B cell (primary cell): Measurements from ENCODE around the gene NBAS. TPM values are rescaled to one million over a fixed set of nuclear protein-coding genes. Genes with fewer than 3 reads are reported as not detected.

Experiments used
- ATAC-seq: fragments of 200-7000 bp; cut with Tn5 transposase; one replicate; pipeline ENCODE4 v1.10.0; 2021; ENCODE audit warnings: low read depth, mild to moderate bottlenecking, moderate number of reproducible peaks, moderate library complexity
- CTCF ChIA-PET: fragments of 350-600 bp; sonication (Branson Sonifier 250); formaldehyde crosslinking; loops from one replicate; lab custom pipeline; 2021; ENCODE audit warnings: antibody characterized with exemption, inconsistent platforms; lab: Charles Lee
- POLR2A ChIA-PET: fragments of 350-600 bp; sonication (Branson Sonifier 250); formaldehyde crosslinking; loops from one replicate; lab custom pipeline; 2021; ENCODE audit warnings: antibody characterized with exemption; lab: Charles Lee
- DNase-seq: peaks from one replicate; pipeline ENCODE4 v3.0.0; 2013
- H2AFZ ChIP-seq: 2 replicates; pipeline ENCODE4 v1.6.1; 2012; ENCODE audit warnings: mild to moderate bottlenecking, low read depth, low read length; ENCODE audit not compliant: insufficient read depth, poor library complexity, severe bottlenecking
- H3K27ac ChIP-seq, 2 donors: 1 replicate in 1 of 2; 2 replicates in 1 of 2; pipeline ENCODE4 v1.5.1; 2012 to 2013; ENCODE audit warnings: low read length in 2 of 2, mild to moderate bottlenecking in 2 of 2, moderate library complexity in 1 of 2
- H3K27me3 ChIP-seq, 4 experiments: fragments of 200-600 bp in 1 of 4; sonication (generic) in 1 of 4; replicated peaks in 1 of 4; 1 replicate in 2 of 4; 2 replicates in 2 of 4; pipeline versions ENCODE4 v1.6.1 to v1.7.0; 2013 to 2016; ENCODE audit warnings: low read length in 3 of 4, mild to moderate bottlenecking in 2 of 4, mixed read lengths in 1 of 4, moderate library complexity in 1 of 4; ENCODE audit not compliant: insufficient read depth in 4 of 4, control insufficient read depth in 3 of 4; ENCODE audit errors: control extremely low read depth in 1 of 4
- H3K36me3 ChIP-seq, 2 experiments: replicated peaks in 1 of 2; 1 replicate in 1 of 2; 2 replicates in 1 of 2; pipeline versions ENCODE4 v1.6.1 to v1.7.1; 2013; ENCODE audit warnings: low read length in 1 of 2; ENCODE audit not compliant: insufficient read depth in 2 of 2, control insufficient read depth in 1 of 2; ENCODE audit errors: control extremely low read depth in 1 of 2, extremely low read depth in 1 of 2
- H3K4me1 ChIP-seq, 2 donors: fragments of 200-600 bp in 1 of 2; sonication (generic) in 1 of 2; 1 replicate in 1 of 2; 2 replicates in 1 of 2; pipeline versions ENCODE4 v1.5.1 to v1.6.1; 2013 to 2017; ENCODE audit warnings: low read length in 2 of 2; ENCODE audit not compliant: control insufficient read depth in 2 of 2, insufficient read depth in 2 of 2
- H3K4me2 ChIP-seq: replicated peaks from 2 replicates; pipeline ENCODE3; 2012; ENCODE audit warnings: mild to moderate bottlenecking, low read depth, low read length; ENCODE audit not compliant: poor library complexity, severe bottlenecking
- H3K4me3 ChIP-seq, 5 experiments: fragments of 200-600 bp in 1 of 5; sonication (generic) in 1 of 5; 1 replicate in 3 of 5; 2 replicates in 2 of 5; pipeline versions ENCODE4 v1.5.1 to v1.7.0; 2011 to 2016; ENCODE audit warnings: low read length in 4 of 5, mild to moderate bottlenecking in 4 of 5, low read depth in 2 of 5, control low read depth in 1 of 5, moderate library complexity in 1 of 5; ENCODE audit not compliant: insufficient read depth in 1 of 5; ENCODE audit errors: control extremely low read depth in 1 of 5, extremely low read depth in 1 of 5
- H3K79me2 ChIP-seq: fragments of 200-600 bp; sonication (generic); one replicate; pipeline ENCODE4 v1.6.0; 2016; ENCODE audit warnings: low read length; ENCODE audit not compliant: control insufficient read depth, insufficient read depth
- H3K9ac ChIP-seq: fragments of 200-600 bp; sonication (generic); 2 replicates; pipeline ENCODE4 v1.6.1; 2017; ENCODE audit warnings: mild to moderate bottlenecking, low read length, moderate library complexity
- H3K9me3 ChIP-seq, 3 donors: one replicate each; pipeline versions ENCODE4 v1.6.1 to v1.7.1; 2013; ENCODE audit warnings: low read length in 2 of 3; ENCODE audit not compliant: control insufficient read depth in 2 of 3, insufficient read depth in 1 of 3; ENCODE audit errors: control extremely low read depth in 1 of 3
- H4K20me1 ChIP-seq: 2 replicates; pipeline ENCODE4 v1.6.0; 2012; ENCODE audit warnings: mild to moderate bottlenecking, low read length; ENCODE audit not compliant: insufficient read depth, control insufficient read depth, poor library complexity, severe bottlenecking
- H3K27ac Mint-ChIP-seq: one replicate; pipeline ENCODE4 v1.8.0; 2021; ENCODE audit warnings: mixed read lengths
- H3K27me3 Mint-ChIP-seq: one replicate; pipeline ENCODE4 v1.8.0; 2021; ENCODE audit warnings: mixed read lengths
- H3K4me1 Mint-ChIP-seq: one replicate; pipeline ENCODE4 v1.8.0; 2021; ENCODE audit warnings: mixed read lengths
- H3K4me3 Mint-ChIP-seq: one replicate; pipeline ENCODE4 v1.8.0; 2021; ENCODE audit warnings: mixed read lengths
- H3K9me3 Mint-ChIP-seq: one replicate; pipeline ENCODE4 v1.8.0; 2022; ENCODE audit warnings: mixed read lengths; ENCODE audit not compliant: insufficient read depth
- EZH2 ChIP-seq: IDR thresholded peaks from 2 replicates; pipeline ENCODE4 v1.6.1; 2012; ENCODE audit warnings: borderline replicate concordance, low read depth, mild to moderate bottlenecking, moderate library complexity, low read length; ENCODE audit not compliant: insufficient read depth, poor library complexity, severe bottlenecking
- WGBS: methylation state at CpG from one replicate; pipeline ENCODE4 v1.1.5; 2013; ENCODE audit warnings: missing lambda C conversion rate; ENCODE audit not compliant: insufficient coverage; 5-methylcytosine and 5-hydroxymethylcytosine counted together
- intact Hi-C: fragments of 100-400 bp; cut with micrococcal nuclease; formaldehyde crosslinking; loops from one replicate; pipeline ENCODE4 v1.10.0; 2022
- polyA plus RNA-seq: library from polyadenylated mRNA; depleted of rRNA; stranded (reverse); fragments of >200 nt; gene quantifications from 2 replicates; pipeline ENCODE4 v1.2.3, GENCODE V29; 2012
- total RNA-seq, 2 donors: library from RNA; stranded (reverse); fragments of 120-200 nt in 1 of 2; gene quantifications; 1 replicate in 1 of 2; 2 replicates in 1 of 2; pipeline versions ENCODE4 v1.2.3 to v1.2.4, GENCODE V29; 2013 to 2022
- TF ChIP-seq, protein P1 (sequence below): fragments of 200-600 bp; IDR thresholded peaks from one replicate; pipeline ENCODE4 v1.8.0; 2022; ENCODE audit warnings: antibody characterized with exemption, mild to moderate bottlenecking

Gene NBAS
- total and polyA plus RNA-seq, 2 donors (not counting 1 experiment from before 2014, with no cell fraction given), result 10.6 to 37.3 TPM

DNA sequence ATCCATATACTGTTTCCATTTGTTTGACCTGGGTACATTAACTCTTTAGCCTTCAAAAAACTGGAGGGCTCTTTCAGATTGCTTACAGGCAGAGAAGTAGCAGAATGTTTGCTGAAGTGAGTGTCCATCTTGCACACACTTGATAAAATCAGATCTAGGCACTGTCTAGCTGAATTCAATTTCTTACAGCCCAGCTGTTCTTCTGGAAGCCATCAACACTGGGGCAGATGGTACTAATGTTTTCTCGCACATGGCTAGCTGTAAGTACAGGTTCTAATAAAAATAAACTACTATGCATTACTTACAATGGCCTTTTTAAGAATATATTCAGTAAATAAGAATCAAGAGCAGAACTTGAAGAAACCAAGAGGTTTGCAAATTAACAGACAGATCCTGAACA is 175.9 kb downstream of the NBAS start:
- Mint-ChIP-seq H3K27ac (no peak overlapping the region), H3K27me3 (no peaks in the 10 kb centered on the region), H3K4me1 (no peaks in the 10 kb centered on the region), H3K4me3 (no peak overlapping the region), H3K9me3 (no peaks in the 10 kb centered on the region)
- Histone ChIP-seq H4K20me1 (no peaks in the 10 kb centered on the region), H3K4me3 (no peak overlapping the region), H3K36me3 (peaks cover 9 to 18% of the 10 kb centered on the region in 2 experiments), H3K4me1 (no peaks in the 10 kb centered on the region), H3K27me3 (no peaks in the 10 kb centered on the region), H2AFZ (no peak overlapping the region), H3K4me2 (no peak overlapping the region), H3K27ac (no peak overlapping the region), H3K9me3 (no peaks in the 10 kb centered on the region), H3K79me2 (no peaks in the 10 kb centered on the region), H3K9ac (no peak overlapping the region)
- intact Hi-C loops, result no loop called here
- CTCF ChIA-PET, result no interaction called here
- DNase-seq, result no peak
- TF ChIP-seq, protein P1, sequence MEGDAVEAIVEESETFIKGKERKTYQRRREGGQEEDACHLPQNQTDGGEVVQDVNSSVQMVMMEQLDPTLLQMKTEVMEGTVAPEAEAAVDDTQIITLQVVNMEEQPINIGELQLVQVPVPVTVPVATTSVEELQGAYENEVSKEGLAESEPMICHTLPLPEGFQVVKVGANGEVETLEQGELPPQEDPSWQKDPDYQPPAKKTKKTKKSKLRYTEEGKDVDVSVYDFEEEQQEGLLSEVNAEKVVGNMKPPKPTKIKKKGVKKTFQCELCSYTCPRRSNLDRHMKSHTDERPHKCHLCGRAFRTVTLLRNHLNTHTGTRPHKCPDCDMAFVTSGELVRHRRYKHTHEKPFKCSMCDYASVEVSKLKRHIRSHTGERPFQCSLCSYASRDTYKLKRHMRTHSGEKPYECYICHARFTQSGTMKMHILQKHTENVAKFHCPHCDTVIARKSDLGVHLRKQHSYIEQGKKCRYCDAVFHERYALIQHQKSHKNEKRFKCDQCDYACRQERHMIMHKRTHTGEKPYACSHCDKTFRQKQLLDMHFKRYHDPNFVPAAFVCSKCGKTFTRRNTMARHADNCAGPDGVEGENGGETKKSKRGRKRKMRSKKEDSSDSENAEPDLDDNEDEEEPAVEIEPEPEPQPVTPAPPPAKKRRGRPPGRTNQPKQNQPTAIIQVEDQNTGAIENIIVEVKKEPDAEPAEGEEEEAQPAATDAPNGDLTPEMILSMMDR, result no peak
- TF ChIP-seq EZH2, result no peak
- no peak for ATAC-seq
- POLR2A ChIA-PET, result no interaction called here
- WGBS, result no CpG with 5 or more reads among the region's 1 CpG

DNA sequence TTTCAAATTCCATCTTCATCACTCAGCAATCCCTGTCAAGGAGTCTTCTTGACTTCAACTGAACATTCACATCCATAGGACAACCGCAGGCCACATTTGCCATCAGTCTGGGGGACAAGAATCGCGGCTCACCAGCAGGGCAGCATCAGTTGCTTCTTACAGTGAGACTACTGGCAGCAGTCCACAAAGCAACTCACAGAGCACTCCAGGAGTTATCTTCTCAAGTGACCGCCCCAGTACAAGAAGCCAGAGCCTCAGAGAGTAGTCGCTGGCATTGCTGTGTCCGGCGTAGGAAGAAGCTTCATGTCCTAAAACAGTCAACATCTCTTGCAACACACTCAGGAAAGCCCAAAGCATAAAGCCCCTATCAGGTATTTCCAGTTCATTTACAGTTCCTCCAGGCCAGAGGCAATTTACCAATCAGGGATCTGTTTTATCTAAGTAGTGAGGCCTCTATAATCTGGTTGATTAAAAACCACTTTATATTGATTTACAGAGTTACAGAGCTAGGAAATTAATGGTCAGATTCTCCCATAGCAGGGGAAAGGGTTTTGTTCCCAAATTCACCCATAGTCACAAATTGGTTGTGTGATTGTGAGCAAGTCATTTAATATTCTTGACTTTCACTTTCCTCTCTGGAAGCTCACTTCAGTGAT is 177.3 kb downstream of the NBAS start:
- intact Hi-C loops, result no loop called here
- CTCF ChIA-PET, result no interaction called here

More for the DNA sequence above, 177.3 kb downstream of the NBAS start:
- ATAC-seq (no peak), DNase-seq (no peak)
- Histone ChIP-seq H3K4me2 (no peak overlapping the region), H3K9me3 (no peaks in the 10 kb centered on the region), H3K79me2 (no peaks in the 10 kb centered on the region), H4K20me1 (no peaks in the 10 kb centered on the region), H3K36me3 (peaks cover 7 to 12% of the 10 kb centered on the region in 2 experiments), H3K27me3 (no peaks in the 10 kb centered on the region), H3K4me3 (no peak overlapping the region), H3K27ac (no peak overlapping the region), H3K9ac (no peak overlapping the region), H2AFZ (no peak overlapping the region), H3K4me1 (no peaks in the 10 kb centered on the region)
- no peak overlapping the region for H3K27ac Mint-ChIP-seq
- no peak overlapping the region for H3K4me3 Mint-ChIP-seq
- TF ChIP-seq, protein P1, result no peak
- no peak for TF ChIP-seq EZH2
- POLR2A ChIA-PET, result no interaction called here
- H3K27me3 Mint-ChIP-seq, result no peaks in the 10 kb centered on the region
- H3K9me3 Mint-ChIP-seq, result no peaks in the 10 kb centered on the region
- no peaks in the 10 kb centered on the region for H3K4me1 Mint-ChIP-seq
- 97% methylated on average over 7 of the region's 7 CpGs for WGBS
